Hematopoietic multipotent progenitor cell treated with erythropoietin and hydrocortisone succinate and interleukin-3 and kit ligand, for 15 days (in vitro differentiated cells): Measurements from ENCODE around the gene UGT1A8.
"Not testable (repeated sequence)": the region's sequence is repeated elsewhere in the genome, so short reads cannot be mapped to it uniquely, and the experiment has no call there.

Source experiments
- DNase-seq: peaks from one replicate; pipeline ENCODE4 v3.0.0-alpha.2; 2015; ENCODE audit warnings: low spot score

Gene UGT1A8

GRCh38 chr2:233643128-233643527 is 25.7 kb downstream of the UGT1A8 start:
- no peak for DNase-seq

- DNase-seq = not testable (repeated sequence)
Measured at GRCh38 chr2:233646033-233646432, 28.6 kb downstream of the UGT1A8 start.

DNA sequence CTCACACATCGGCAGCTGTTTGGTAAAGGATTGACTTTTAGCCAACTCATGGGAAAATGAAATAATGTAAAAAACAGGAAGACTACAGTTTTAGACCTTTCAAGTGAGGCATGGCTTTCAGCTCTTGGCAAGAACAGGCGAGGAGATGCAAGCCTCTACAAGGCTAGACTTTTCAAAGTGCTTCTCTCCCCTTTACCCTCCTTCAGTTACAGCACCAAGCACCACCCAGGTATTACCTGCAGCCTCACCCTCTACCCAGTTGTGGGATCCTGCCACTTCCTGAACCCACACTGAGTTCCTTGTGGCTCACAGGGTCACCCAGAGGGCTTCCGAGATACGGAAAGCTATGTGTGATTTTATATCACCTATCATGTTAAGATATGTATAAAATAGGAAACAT is 33.5 kb downstream of the UGT1A8 start:
- no peak for DNase-seq

GRCh38 chr2:233651430-233651829 is 34.0 kb downstream of the UGT1A8 start:
- DNase-seq = no peak

- no peak for DNase-seq
Measured at GRCh38 chr2:233654501-233654900, 37.1 kb downstream of the UGT1A8 start.

DNA sequence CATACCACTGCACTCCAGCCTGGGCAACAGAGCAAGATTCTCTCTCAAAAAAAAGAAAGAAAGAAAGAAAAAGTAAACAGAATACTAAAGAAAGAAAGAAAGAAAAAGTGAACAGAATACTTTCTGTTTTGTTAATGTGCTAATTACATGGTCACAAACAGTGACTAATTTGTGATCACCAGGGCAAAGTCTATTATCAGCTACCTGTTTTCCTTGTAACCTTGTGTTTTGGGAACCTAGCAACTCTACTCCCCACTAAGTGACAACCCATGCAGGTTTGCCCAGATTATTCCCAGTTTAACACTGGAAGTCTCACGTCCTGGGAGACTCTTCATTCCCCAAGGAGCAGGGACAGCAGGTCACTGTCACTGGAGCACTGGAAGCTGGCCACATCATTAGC is 37.6 kb downstream of the UGT1A8 start:
- no peak for DNase-seq

- not testable (repeated sequence) for DNase-seq
Measured at GRCh38 chr2:233655943-233656342, 38.5 kb downstream of the UGT1A8 start.

DNA sequence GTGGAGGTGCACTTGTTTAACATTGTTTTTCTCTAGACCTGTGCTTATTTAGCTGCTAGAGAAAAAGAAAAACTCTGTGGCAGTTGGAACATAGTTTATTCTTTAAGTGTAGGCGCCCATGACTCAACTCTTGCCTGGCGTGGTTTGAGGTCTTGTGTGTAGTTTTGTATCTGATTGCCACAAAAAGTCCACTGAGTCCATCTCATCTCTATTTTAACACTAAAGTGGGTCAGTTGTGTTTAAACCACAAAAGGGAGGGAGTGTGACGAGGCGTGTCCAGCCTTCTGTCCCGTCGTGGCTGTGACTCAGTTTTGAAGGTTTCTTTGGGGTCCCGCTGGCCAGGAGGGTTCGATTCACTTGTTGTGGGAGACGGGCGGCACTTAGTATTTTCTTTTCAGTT is 39.0 kb downstream of the UGT1A8 start:
- DNase-seq = no peak

GRCh38 chr2:233658610-233659009 is 41.2 kb downstream of the UGT1A8 start:
- no peak for DNase-seq

GRCh38 chr2:233663911-233664310 is 46.5 kb downstream of the UGT1A8 start:
- DNase-seq = no peak

DNA sequence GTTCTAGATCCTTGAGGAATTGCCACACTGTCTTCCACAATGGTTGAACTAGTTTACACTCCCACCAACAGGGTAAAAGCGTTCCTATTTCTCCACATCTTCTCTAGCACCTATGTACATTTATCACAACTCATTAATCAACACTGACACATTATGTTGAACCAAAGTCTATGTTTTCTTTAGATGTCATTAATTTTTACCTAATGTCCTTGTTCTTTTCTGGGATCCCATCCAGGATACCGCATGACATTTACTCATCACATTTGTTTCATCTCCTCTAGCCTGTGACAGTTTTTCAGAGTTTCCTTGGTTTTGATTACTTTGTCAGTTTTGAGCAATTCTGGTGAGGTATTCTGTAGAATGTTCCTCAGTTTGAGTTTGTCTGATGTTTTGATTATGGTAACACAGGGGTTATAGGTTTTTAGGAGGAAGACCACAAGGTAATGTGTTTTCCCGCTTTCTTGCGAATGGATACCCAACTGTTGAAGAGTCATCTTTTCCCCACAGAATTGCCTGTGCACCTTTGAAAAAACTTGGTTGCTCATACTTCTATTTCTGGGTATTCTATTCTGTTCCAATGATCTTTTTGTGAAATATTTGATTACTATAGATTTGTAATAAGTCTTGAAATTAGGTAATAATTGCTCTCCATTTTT is 51.3 kb downstream of the UGT1A8 start:
- no peak for DNase-seq

- DNase-seq = no peak
Measured at GRCh38 chr2:233671290-233672161, 54.1 kb downstream of the UGT1A8 start, which contains the start of gene UGT1A9. Gene UGT1A9 (plus strand): TSS chr2:233671898. CDS start chr2:233671935, 37 bp downstream.

GRCh38 chr2:233672886-233673285 is 55.5 kb downstream of the UGT1A8 start:
- no peak for DNase-seq

GRCh38 chr2:233673896-233674295 is 56.5 kb downstream of the UGT1A8 start:
- no peak for DNase-seq

GRCh38 chr2:233674314-233674713 is 56.9 kb downstream of the UGT1A8 start:
- no peak for DNase-seq

- DNase-seq = no peak
Measured at GRCh38 chr2:233674995-233675394, 57.6 kb downstream of the UGT1A8 start.

- DNase-seq = no peak
Measured at GRCh38 chr2:233676046-233676445, 58.6 kb downstream of the UGT1A8 start.

GRCh38 chr2:233679196-233679595 is 61.8 kb downstream of the UGT1A8 start:
- DNase-seq = no peak

- DNase-seq = no peak
Measured at GRCh38 chr2:233680361-233681045, 63.1 kb downstream of the UGT1A8 start.

DNA sequence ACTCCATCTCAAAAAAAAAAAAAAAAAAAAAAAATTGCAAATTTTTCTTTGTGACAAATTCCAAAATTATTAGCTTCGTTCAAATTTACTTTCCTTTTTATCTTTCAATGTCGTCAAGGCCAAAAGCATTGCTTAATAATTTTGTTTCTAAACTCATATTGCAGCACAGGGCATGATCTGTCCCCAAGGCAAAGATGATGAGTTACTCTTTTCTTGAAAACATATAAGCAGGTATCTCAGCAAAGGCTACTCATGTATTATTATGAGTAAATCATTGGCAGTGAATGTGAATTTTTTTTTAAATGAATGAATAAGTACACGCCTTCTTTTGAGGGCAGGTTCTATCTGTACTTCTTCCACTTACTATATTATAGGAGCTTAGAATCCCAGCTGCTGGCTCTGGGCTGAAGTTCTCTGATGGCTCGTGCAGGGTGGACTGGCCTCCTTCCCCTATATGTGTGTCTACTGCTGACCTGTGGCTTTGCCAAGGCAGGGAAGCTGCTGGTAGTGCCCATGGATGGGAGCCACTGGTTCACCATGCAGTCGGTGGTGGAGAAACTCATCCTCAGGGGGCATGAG is 64.2 kb downstream of the UGT1A8 start, which contains the start of gene UGT1A7:
Gene UGT1A7, plus strand, starts transcription at position 381 of the 579 bp plus-strand sequence. Its CDS starts 37 bp downstream, at position 418.
- DNase-seq = no peak

DNA sequence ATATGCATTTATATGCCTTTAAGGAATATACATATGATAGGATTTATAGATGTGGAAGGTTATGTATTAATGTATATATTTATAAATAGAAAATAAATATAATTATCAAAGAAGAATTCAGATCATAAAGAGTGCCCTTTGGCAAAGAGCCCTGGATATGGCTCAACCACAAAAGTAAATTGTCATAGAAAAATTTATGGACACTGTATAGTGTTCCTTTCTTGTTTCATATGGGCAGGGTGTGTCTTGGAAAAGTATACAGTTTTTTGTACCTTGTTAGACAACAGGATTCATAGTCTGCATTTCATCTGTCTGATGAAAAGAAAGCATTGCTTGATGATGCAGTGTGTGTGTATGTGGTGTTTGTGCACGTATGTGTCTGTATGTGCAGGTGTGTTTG is 67.2 kb downstream of the UGT1A8 start:
- no peak for DNase-seq

DNA sequence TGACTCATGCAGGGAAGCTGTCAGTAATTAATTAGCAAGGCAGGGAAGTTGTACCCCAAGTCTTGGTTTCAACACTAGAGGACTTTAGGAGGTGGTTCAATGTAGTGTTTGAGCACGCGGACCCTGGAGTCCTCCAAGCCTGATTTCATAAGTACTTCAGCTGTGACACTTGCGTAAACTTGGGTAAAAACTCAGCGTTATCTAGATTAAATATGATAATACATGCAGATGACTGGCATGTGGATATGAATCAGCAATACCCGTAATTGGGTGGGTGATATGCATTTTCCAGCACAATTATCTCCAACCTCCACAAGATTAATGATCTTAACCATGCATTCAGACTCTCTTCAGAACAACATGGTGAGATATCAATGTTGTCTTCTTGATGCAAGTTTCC is 69.5 kb downstream of the UGT1A8 start:
- DNase-seq = no peak
